Muscle of leg (tissue), 11 donors: ENCODE data around the gene ICAM4. TPM values are rescaled to one million over a fixed set of nuclear protein-coding genes. Genes with fewer than 3 reads are reported as not detected.
"Not testable (repeated sequence)": the region's sequence is repeated elsewhere in the genome, so short reads cannot be mapped to it uniquely, and the experiment has no call there.

Experiments
- DNase-seq: peaks from one replicate; pipeline ENCODE4 v3.0.0; 2013
- H3K27ac ChIP-seq: one replicate; pipeline ENCODE4 v1.5.1; 2013; ENCODE audit warnings: mild to moderate bottlenecking, low read length, control low read depth
- H3K27me3 ChIP-seq: one replicate; pipeline ENCODE4 v1.6.1; 2013; ENCODE audit warnings: low read length; ENCODE audit not compliant: control insufficient read depth, insufficient read depth
- H3K36me3 ChIP-seq: one replicate; pipeline ENCODE4 v1.6.1; 2013; ENCODE audit warnings: low read length; ENCODE audit not compliant: control insufficient read depth, insufficient read depth
- H3K4me1 ChIP-seq: one replicate; pipeline ENCODE4 v1.6.1; 2013; ENCODE audit warnings: low read length; ENCODE audit not compliant: control insufficient read depth, insufficient read depth
- H3K4me3 ChIP-seq: one replicate; pipeline ENCODE4 v1.5.1; 2013; ENCODE audit warnings: low read length, control low read depth
- H3K9me3 ChIP-seq: replicated peaks from 2 replicates; pipeline ENCODE4 v1.6.1; 2013; ENCODE audit warnings: low read depth, low read length; ENCODE audit not compliant: control insufficient read depth
- WGBS: methylation state at CpG from one replicate; pipeline ENCODE4 v1.1.5; 2013; ENCODE audit warnings: missing lambda C conversion rate; ENCODE audit not compliant: insufficient coverage; 5-methylcytosine and 5-hydroxymethylcytosine counted together
- polyA plus RNA-seq, 8 donors: library from polyadenylated mRNA; unstranded; fragments of 120-200 nt; gene quantifications; one replicate each; pipeline versions ENCODE4 v1.2.1 to v1.2.3, GENCODE V29; 2013; ENCODE audit warnings: inconsistent platforms in 1 of 8, low replicate concordance in 1 of 8; ENCODE audit not compliant: insufficient read length in 8 of 8, insufficient read depth in 1 of 8
- total RNA-seq: library from RNA; stranded (reverse); fragments of 120-200 nt; gene quantifications from one replicate; pipeline ENCODE4 v1.2.4, GENCODE V29; 2013

The ICAM4 gene
- total and polyA plus RNA-seq, 9 donors: 0.35 to 1.2 (median 0.44) TPM

DNA sequence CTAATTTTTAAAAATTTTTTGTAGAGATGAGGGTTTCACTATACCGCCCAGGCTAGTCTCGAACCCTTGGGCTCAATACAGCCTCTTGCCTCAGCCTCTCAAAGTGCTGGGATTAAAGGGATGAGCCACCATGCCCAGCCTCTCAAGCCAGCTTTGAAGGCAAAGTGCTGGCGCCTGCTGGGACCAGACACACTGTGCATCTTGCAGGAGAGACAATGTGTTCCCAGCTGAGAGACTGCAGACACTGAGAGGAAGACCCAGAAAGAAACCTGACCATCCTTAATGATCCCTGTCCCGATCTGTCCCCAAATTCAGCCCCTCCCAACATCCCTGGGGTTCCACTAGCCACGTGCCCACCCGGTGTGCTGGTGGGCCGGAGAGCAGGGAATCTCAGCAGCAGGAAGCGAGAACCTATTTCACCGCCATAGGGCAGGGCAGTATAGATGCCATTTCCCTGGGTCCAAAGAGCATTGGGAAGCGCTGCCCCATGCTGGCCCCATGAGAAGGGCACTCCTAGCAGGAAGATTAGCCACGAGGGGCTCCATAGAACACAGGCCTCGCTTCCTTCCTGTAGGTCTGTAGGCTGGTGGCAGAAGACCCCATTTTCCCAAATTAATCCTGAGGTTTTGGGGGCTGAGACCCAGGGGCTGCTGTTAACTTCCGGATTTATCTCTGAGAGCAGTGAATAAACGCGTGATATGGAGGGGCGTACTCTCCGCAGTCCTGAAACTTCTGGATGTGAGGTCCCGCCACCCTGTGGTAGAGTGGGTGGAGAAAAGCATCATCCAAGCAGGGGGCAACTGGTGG, 45.6 kb downstream of the ICAM4 start:
- H3K36me3 ChIP-seq: peaks cover 31% of the 10 kb centered on the region
- H3K9me3 ChIP-seq: no peaks in the 10 kb centered on the region
- WGBS: 39% methylated on average over 12 of the region's 18 CpGs
- peaks cover 25% of the 10 kb centered on the region for H3K4me1 ChIP-seq
- peak overlapping the region; percentile 99 for H3K4me3 ChIP-seq
- DNase-seq: no peak
- H3K27ac ChIP-seq: peak overlapping the region; percentile 98
- no peaks in the 10 kb centered on the region for H3K27me3 ChIP-seq

DNA sequence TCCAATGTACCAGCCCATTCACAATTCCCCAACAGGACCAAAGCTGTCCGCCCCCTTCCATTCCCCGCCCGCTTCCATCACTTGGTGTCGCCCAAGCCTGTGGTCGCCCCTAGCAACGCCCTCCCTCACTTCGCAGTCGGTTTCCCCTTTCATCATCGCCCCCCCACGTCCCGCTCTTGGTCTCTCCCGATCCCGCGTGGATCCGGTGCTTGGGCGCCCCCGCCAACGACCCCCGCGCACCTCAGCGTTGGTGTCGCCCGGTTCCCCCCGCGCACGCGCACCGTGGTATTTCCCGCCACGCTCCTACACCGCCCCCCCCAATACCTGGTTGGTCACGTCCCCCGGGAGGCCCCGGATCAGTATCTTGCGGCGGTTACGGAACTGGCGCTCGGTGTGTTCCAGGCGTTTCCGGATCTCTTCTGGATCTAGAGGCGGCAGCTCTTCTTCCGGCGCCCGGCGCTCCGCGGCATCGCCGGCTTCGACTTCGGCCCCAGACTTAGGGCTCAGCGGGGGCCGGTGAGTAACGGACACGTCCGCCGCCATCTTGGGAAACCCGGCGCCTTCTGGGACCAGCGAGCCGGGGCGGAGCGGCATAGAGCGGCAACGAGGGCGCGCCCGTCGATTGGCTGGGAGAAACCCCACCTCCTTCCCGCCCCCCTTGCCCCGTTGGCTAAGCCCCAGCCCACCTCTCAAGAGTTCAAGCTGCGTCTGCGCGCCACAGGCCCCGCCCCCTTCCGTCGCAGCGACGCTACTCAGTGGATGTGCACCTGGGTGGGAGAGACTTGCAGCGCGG, 46.4 kb downstream of the ICAM4 start, which contains the start of gene RAVER1:
Gene RAVER1, minus strand, starts transcription at position 565 of the 793 bp plus-strand sequence. Its CDS starts 22 bp downstream, at position 543.
- H3K36me3 ChIP-seq: peaks cover 23% of the 10 kb centered on the region
- DNase-seq: peak; percentile 99
- H3K27me3 ChIP-seq: no peaks in the 10 kb centered on the region
- WGBS: under 1% methylated on average over 63 of the region's 82 CpGs
- H3K9me3 ChIP-seq: no peaks in the 10 kb centered on the region
- H3K27ac ChIP-seq: peak within 1 kb of the TSS; percentile 98
- peak within 1 kb of the TSS; percentile 99 for H3K4me3 ChIP-seq
- H3K4me1 ChIP-seq: peaks cover 25% of the 10 kb centered on the region

DNA sequence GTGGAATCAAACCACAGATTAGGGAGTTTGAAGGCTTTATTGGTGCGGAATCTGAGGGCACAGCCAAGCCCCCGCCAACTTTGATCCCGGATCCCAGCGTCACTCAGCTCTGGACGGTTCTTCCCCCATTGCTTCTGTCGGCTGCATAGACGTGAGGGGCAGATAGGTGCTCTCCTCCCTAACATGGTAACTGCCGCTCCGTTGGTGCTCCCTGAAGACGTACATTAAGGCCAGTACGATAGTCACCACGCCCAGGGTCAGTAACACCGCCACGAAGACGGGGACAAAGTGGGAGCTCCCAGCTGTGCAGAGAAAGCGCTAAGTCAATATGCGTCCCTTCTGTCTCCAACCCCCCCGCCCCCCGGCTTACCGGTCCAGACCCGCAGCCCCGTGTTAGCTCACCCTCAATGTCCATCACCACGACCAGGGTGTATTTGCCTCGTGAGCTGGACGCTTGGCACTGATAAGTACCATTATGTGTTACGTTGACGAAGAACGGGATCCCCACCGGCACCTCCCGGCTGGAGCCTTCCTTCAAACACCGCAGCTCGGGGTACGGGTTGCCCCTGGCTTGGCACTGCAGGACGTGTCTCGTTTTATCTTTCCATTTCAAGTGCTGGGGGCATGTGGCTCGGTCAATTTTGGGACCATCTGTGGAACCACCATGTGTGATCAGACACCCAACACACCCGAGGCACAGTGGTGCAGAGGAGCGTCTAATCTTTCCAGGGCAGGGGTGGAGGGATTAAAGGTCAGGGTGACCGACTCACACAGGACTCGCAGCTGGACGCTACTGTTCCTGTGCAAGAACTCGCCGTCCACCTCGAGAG, 47.2 kb downstream of the ICAM4 start:
- no peaks in the 10 kb centered on the region for H3K27me3 ChIP-seq
- DNase-seq: peak; percentile 17
- H3K27ac ChIP-seq: peak overlapping the region; percentile 80
- WGBS: 6% methylated on average over 32 of the region's 44 CpGs
- peaks cover 14% of the 10 kb centered on the region for H3K36me3 ChIP-seq
- peaks cover 25% of the 10 kb centered on the region for H3K4me1 ChIP-seq
- no peaks in the 10 kb centered on the region for H3K9me3 ChIP-seq
- peak overlapping the region; percentile 99 for H3K4me3 ChIP-seq

DNA sequence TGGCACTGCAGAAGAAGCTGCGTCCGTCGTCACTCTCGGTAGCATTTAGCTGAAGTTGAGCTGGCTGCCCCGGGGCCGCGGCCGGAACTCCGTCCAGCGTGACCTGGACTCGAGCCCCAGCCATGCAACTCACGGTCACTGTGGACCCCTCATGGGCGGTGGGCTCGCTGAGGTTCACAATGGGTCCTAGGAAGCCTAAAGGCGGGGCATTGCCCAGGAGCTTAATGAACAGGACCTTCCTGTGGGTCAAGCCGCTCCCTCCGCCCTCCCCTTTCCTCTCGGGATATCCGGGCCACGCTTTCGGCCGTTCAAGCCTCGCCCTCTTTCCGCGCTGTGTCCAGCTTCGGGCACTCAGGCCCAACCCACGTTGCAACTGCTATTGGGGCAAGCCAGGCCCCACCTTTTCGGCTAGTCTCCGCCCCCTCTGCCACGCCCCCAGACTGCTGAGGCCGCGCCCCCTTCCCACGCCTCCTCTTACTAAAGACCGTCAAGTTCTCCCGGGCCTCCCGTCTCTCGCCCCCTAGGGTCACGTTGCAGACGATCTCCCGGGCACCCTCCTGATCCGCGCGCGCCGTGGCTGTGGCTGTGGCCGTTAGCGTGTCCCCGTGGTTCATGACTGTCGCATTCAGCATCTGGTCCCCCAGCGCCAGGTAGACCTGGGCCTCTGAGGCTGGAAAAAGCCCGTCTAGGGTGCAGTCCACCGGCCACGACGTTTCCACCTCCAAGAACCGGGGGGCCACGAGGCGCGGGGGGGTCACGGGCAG, 48.0 kb downstream of the ICAM4 start:
- peaks cover 8% of the 10 kb centered on the region for H3K36me3 ChIP-seq
- WGBS: 5% methylated on average over 56 of the region's 59 CpGs
- H3K27me3 ChIP-seq: no peaks in the 10 kb centered on the region
- no peaks in the 10 kb centered on the region for H3K9me3 ChIP-seq
- DNase-seq: peak; percentile 93
- peak overlapping the region; percentile 99 for H3K4me3 ChIP-seq
- peaks cover 27% of the 10 kb centered on the region for H3K4me1 ChIP-seq
- peak overlapping the region; percentile 69 for H3K27ac ChIP-seq

DNA sequence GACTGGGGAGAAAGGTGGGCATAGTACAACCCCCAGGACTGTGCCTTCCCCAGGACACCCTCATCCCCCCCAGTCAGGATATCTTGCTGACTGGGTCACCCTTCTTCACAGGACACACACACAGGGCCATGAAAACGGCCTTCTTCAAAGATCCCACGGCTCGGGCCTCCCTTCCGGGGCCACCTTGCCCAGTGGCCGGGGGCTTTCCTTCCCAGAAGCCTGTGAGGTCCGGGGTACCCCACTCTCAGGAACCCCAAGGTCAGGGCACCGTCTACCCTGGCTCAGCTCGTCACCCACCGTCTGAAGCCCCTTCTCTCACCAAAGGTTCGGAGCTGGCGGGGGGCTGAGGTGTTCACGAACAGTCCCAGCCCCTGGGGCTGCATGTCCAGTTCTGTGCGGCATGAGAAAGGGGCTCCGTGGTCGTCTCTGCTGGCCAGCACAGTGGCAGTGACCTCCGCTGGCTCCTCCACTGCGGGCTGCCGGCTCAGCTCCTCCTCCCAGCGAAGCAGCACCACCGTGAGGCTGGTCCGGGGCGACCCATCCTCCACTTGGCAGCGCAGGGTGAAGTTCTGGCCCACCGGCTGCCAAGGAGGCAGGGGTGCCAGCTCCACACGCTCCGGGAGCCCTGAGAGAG, 48.7 kb downstream of the ICAM4 start:
- Histone ChIP-seq H3K36me3 (peaks cover 1% of the 10 kb centered on the region), H3K4me3 (no peak overlapping the region), H3K27ac (no peak overlapping the region), H3K9me3 (no peaks in the 10 kb centered on the region), H3K27me3 (no peaks in the 10 kb centered on the region), H3K4me1 (peaks cover 28% of the 10 kb centered on the region)
- WGBS: 58% methylated on average over 15 of the region's 26 CpGs
- DNase-seq: no peak

DNA sequence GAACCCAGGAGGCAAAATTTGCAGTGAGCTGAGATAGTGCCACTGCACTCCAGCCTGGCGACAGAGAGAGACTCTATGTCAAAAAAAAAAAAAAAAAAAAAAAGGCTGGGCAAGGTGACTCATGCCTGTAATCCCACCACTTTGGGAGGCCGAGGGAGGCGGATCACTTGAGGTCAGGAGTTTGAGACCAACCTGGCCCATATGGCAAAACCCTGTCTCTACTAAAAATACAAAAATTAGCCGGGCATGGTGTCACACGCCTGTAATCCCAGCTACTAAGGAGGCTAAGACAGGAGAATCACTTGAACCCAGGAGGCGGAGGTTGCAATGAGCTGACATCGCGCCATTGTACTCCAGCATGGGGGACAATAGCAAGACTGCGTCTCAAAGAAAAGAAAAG, 50.0 kb downstream of the ICAM4 start:
- 95% methylated on average over 8 of the region's 9 CpGs for WGBS
- H3K4me1 ChIP-seq: peaks cover 28% of the 10 kb centered on the region
- H3K9me3 ChIP-seq: not testable (repeated sequence)

More for the DNA sequence above, 50.0 kb downstream of the ICAM4 start:
- H3K4me3 ChIP-seq, DNase-seq, H3K27ac ChIP-seq, H3K27me3 ChIP-seq, H3K36me3 ChIP-seq: not testable (repeated sequence)

Other genes with a start within 250 kb of the ICAM4 start
- gene SHFL, start 200.6 kb upstream of the ICAM4 start, total RNA-seq: 9.2 TPM
- gene SHFL, start 200.6 kb upstream of the ICAM4 start, polyA plus RNA-seq: 10 to 100 TPM in 5 of 8 donors, 1 to 10 TPM in 3; 8.7 to 13.9 (median 11.2) TPM
- gene ANGPTL6, start 184.3 kb upstream of the ICAM4 start, total RNA-seq: 19.6 TPM
- gene ANGPTL6, start 184.3 kb upstream of the ICAM4 start, polyA plus RNA-seq: 10 to 100 TPM in 3 of 8 donors, 1 to 10 TPM in 5; 2.4 to 23.7 (median 6.9) TPM
- 17.6 TPM for gene PPAN, start 180.6 kb upstream of the ICAM4 start, total RNA-seq
- gene PPAN, start 180.6 kb upstream of the ICAM4 start, polyA plus RNA-seq: 10 to 100 TPM; 24.0 to 32.7 (median 30.2) TPM
- 2.7 TPM for gene P2RY11, start 175.3 kb upstream of the ICAM4 start, total RNA-seq
- 10 to 100 TPM in 4 of 8 donors, 1 to 10 TPM in 4; 7.0 to 14.2 (median 10.8) TPM for gene P2RY11, start 175.3 kb upstream of the ICAM4 start, polyA plus RNA-seq
- 299 TPM for gene EIF3G, start 167.1 kb upstream of the ICAM4 start, total RNA-seq
- 100 to 1,000 TPM; 235 to 276 (median 256) TPM for gene EIF3G, start 167.1 kb upstream of the ICAM4 start, polyA plus RNA-seq
- 28.3 TPM for gene DNMT1, start 92.0 kb upstream of the ICAM4 start, total RNA-seq
- 10 to 100 TPM; 58.4 to 83.7 (median 71.9) TPM for gene DNMT1, start 92.0 kb upstream of the ICAM4 start, polyA plus RNA-seq
- gene S1PR2, start 55.6 kb upstream of the ICAM4 start, total RNA-seq: 11.2 TPM
- gene S1PR2, start 55.6 kb upstream of the ICAM4 start, polyA plus RNA-seq: 10 to 100 TPM in 7 of 8 donors, 1 to 10 TPM in 1; 9.3 to 18.8 (median 12.8) TPM
- gene MRPL4, start 34.7 kb upstream of the ICAM4 start, total RNA-seq: 23.5 TPM
- 10 to 100 TPM; 29.4 to 37.8 (median 34.5) TPM for gene MRPL4, start 34.7 kb upstream of the ICAM4 start, polyA plus RNA-seq
- gene ICAM1, start 15.8 kb upstream of the ICAM4 start, total RNA-seq: 4.7 TPM
- gene ICAM1, start 15.8 kb upstream of the ICAM4 start, polyA plus RNA-seq: 10 to 100 TPM in 1 of 8 donors, 1 to 10 TPM in 7; 7.1 to 10.1 (median 8.3) TPM
- gene ICAM5, start 3.0 kb downstream of the ICAM4 start, total RNA-seq: not detected
- gene ICAM5, start 3.0 kb downstream of the ICAM4 start, polyA plus RNA-seq: under 1 TPM in 6 of 8 donors, not detected in 2; 0.04 to 0.61 (median 0.13) TPM
- 4.4 TPM for gene ZGLP1, start 22.9 kb downstream of the ICAM4 start, total RNA-seq
- gene ZGLP1, start 22.9 kb downstream of the ICAM4 start, polyA plus RNA-seq: 1 to 10 TPM; 1.9 to 5.6 (median 3.3) TPM
- gene FDX2, start 29.1 kb downstream of the ICAM4 start, total RNA-seq: 21.6 TPM
- gene FDX2, start 29.1 kb downstream of the ICAM4 start, polyA plus RNA-seq: 10 to 100 TPM; 16.9 to 20.0 (median 18.8) TPM
- gene RAVER1, start 46.6 kb downstream of the ICAM4 start, total RNA-seq: 4.4 TPM
- gene RAVER1, start 46.6 kb downstream of the ICAM4 start, polyA plus RNA-seq: 10 to 100 TPM; 11.3 to 21.7 (median 17.6) TPM
- gene ICAM3, start 52.7 kb downstream of the ICAM4 start, total RNA-seq: 5.7 TPM
- 1 to 10 TPM; 5.4 to 7.5 (median 5.9) TPM for gene ICAM3, start 52.7 kb downstream of the ICAM4 start, polyA plus RNA-seq
- gene TYK2, start 93.6 kb downstream of the ICAM4 start, total RNA-seq: 55.1 TPM
- 10 to 100 TPM; 54.8 to 89.6 (median 73.6) TPM for gene TYK2, start 93.6 kb downstream of the ICAM4 start, polyA plus RNA-seq
- gene CDC37, start 116.6 kb downstream of the ICAM4 start, total RNA-seq: 128 TPM
- gene CDC37, start 116.6 kb downstream of the ICAM4 start, polyA plus RNA-seq: 100 to 1,000 TPM; 133 to 166 (median 146) TPM
- 1.2 TPM for gene PDE4A, start 133.6 kb downstream of the ICAM4 start, total RNA-seq
- 1 to 10 TPM; 2.1 to 4.0 (median 3.1) TPM for gene PDE4A, start 133.6 kb downstream of the ICAM4 start, polyA plus RNA-seq
- gene KEAP1, start 216.4 kb downstream of the ICAM4 start, total RNA-seq: 55.2 TPM
- gene KEAP1, start 216.4 kb downstream of the ICAM4 start, polyA plus RNA-seq: 10 to 100 TPM; 58.2 to 75.0 (median 69.6) TPM
- 0.75 TPM for gene S1PR5, start 230.5 kb downstream of the ICAM4 start, total RNA-seq
- 1 to 10 TPM in 5 of 8 donors, under 1 TPM in 3; 0.67 to 2.2 (median 1.4) TPM for gene S1PR5, start 230.5 kb downstream of the ICAM4 start, polyA plus RNA-seq